Effector memory CD8-positive, alpha-beta T cell (primary cell): Measurements from ENCODE around the gene VDR.
A peak's percentile ranks its signal among the peaks of the same experiment; 100 is the strongest.

ENCODE experiments used
- ATAC-seq: fragments of 150-1000 bp; cut with Tn5 transposase; replicated peaks from 2 replicates; pipeline ENCODE4 v1.10.0; 2021; ENCODE audit warnings: mild to moderate bottlenecking, moderate library complexity
- DNase-seq, 3 experiments: peaks; one replicate each; pipeline ENCODE4 v3.0.0; 2021
- H3K27ac Mint-ChIP-seq, 2 donors: one replicate each; pipeline ENCODE4 v1.8.0; 2022; ENCODE audit warnings: mild to moderate bottlenecking in 2 of 2, mixed read lengths in 2 of 2, moderate library complexity in 2 of 2
- H3K27me3 Mint-ChIP-seq, 2 donors: one replicate each; pipeline ENCODE4 v1.8.0; 2022; ENCODE audit warnings: mixed read lengths in 2 of 2
- H3K36me3 Mint-ChIP-seq: one replicate; pipeline ENCODE4 v1.8.0; 2022; ENCODE audit warnings: mild to moderate bottlenecking, moderate library complexity, mixed read lengths; ENCODE audit not compliant: insufficient read depth
- H3K4me1 Mint-ChIP-seq, 2 donors: one replicate each; pipeline ENCODE4 v1.8.0; 2022; ENCODE audit warnings: low read depth in 2 of 2, mixed read lengths in 2 of 2
- H3K4me3 Mint-ChIP-seq, 2 donors: one replicate each; pipeline ENCODE4 v1.8.0; 2022; ENCODE audit warnings: mild to moderate bottlenecking in 2 of 2, mixed read lengths in 2 of 2, moderate library complexity in 2 of 2
- H3K9me3 Mint-ChIP-seq, 2 donors: one replicate each; pipeline ENCODE4 v1.8.0; 2022; ENCODE audit warnings: mixed read lengths in 2 of 2

Gene VDR

GRCh38 chr12:47808574-47809365 lies 96.0 kb downstream of the VDR start:
- ATAC-seq (peak; percentile 20), DNase-seq (peak in 1 of 3 experiments; percentile 30)
- H3K9me3 Mint-ChIP-seq = no peaks in the 10 kb centered on the region

GRCh38 chr12:47808050-47808449 lies 96.7 kb downstream of the VDR start:
- H3K27ac Mint-ChIP-seq = peak overlapping the region; percentile 85 to 92
- peaks cover 76 to 81% of the 10 kb centered on the region in 2 donors for H3K4me1 Mint-ChIP-seq
- DNase-seq (peak; percentile 57 to 65 (median 65)), ATAC-seq (peak; percentile 55)
- peak overlapping the region; percentile 69 to 85 for H3K4me3 Mint-ChIP-seq
- H3K36me3 Mint-ChIP-seq = peaks cover 29% of the 10 kb centered on the region
- no peaks in the 10 kb centered on the region for H3K27me3 Mint-ChIP-seq
- H3K9me3 Mint-ChIP-seq = no peaks in the 10 kb centered on the region

More at GRCh38 chr12:47808574-47809365, 96.0 kb downstream of the VDR start:
- H3K36me3 Mint-ChIP-seq = peaks cover 34% of the 10 kb centered on the region
- no peaks in the 10 kb centered on the region for H3K27me3 Mint-ChIP-seq
- peak overlapping the region; percentile 85 to 92 for H3K27ac Mint-ChIP-seq
- peak overlapping the region; percentile 69 to 85 for H3K4me3 Mint-ChIP-seq
- H3K4me1 Mint-ChIP-seq = peaks cover 76 to 81% of the 10 kb centered on the region in 2 donors

DNA sequence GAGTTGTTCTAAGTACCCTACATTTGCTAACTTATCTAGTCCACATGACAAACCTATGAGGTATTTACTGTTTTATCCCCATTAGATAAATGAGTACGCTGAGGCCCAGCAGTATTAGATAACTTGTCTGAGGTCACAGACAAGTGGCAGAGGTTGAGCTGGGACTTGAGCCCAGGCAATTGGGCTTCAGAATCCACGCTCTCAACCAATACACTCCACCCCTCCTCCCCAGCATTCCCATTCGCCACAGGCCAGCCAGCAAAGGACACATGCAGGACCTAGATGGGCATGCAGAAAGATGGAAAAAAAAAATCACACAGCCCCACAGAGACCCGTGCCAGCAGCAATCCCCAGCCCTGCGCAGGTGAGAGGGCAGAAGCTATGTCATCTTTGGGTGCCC lies 97.5 kb downstream of the VDR start:
- Mint-ChIP-seq H3K4me1 (peaks cover 78 to 84% of the 10 kb centered on the region in 2 donors), H3K9me3 (no peaks in the 10 kb centered on the region), H3K27ac (peak overlapping the region; percentile 85 to 92), H3K36me3 (peaks cover 28% of the 10 kb centered on the region), H3K4me3 (peak overlapping the region; percentile 69 to 85), H3K27me3 (no peaks in the 10 kb centered on the region)
- DNase-seq (no peak), ATAC-seq (no peak)

DNA sequence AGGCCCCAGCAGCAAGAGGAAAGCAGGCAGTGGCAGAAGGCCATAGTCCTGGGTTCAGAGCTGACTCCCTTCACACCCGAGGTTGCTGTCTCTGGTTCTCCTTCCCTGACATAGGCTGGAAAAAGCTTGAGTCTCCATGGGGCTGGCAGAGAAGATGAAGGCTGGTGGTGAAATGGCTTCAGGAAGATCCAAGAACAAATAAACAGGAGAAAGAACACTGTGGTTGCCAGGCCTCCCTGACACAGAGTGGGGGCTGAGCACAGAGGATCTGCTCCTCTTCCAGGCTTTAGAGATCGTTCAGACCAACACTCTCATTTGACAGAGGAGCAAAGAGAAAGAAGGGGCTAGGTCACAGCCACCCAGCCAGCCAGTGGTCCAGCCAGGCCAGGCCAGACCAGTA lies 99.4 kb downstream of the VDR start:
- Mint-ChIP-seq H3K27me3 (no peaks in the 10 kb centered on the region), H3K36me3 (peaks cover 18% of the 10 kb centered on the region), H3K4me1 (peaks cover 77% of the 10 kb centered on the region in 2 donors), H3K27ac (peak overlapping the region; percentile 60 to 61), H3K4me3 (peak overlapping the region; percentile 34 to 45), H3K9me3 (no peaks in the 10 kb centered on the region)
- ATAC-seq (no peak), DNase-seq (no peak)

DNA sequence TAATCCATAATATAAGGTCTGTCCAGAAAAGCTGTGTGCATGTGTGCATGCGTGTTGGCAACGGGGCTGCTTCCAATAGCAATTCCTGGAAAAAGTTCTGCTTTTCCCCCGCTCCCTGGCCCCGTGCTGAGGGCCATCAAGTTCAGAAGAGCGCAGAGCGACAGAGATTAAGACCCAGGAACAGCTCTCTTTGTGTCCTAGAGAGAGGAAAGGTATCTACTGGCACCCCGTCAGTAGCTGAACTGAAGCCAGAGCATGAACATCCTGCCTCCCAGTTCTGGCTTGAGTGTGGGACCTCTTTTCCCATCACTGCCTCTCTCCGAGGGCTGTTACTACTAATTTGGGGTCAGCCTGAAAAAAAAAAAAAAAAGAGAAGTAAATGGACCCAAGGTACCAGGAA lies 100.6 kb downstream of the VDR start:
- Mint-ChIP-seq H3K9me3 (no peaks in the 10 kb centered on the region), H3K27me3 (no peaks in the 10 kb centered on the region), H3K4me3 (peak overlapping the region in 1 of 2 donors; percentile 38), H3K27ac (peak overlapping the region in 1 of 2 donors; percentile 61), H3K4me1 (peaks cover 72 to 78% of the 10 kb centered on the region in 2 donors), H3K36me3 (peaks cover 20% of the 10 kb centered on the region)
- DNase-seq = no peak
- no peak for ATAC-seq

DNA sequence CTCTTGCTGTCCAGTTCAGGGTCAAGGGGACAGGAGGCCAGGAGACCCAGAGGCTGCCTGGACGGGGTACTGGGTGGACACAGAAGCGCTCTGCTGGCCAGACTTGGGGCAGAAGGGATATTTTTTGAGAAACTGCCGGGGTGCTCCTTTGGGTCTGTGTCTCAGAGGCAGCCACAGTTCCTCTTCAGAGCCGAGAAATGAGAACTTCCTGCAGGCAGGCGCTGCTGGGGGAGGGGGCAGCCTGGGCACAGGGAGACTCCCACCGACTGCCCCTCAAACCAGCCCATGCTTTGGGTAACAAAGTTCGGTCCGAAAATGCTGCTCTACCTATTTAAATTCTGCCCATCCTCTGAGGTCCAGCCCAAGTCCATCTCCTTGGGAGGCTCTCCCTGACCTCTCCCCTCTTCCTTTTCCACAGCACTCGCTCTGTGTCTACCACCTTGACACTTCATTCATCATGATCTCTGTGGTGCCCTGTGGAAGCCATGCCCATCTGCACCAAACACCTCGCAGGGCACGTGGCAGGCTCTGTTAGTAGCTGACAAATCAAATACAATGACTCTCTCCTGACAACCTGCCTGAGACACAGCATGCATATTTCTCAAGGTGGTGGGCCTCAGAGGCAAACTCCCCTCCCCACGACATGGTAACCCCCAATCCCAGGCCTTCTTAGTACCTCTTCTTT lies 101.5 kb downstream of the VDR start:
- no peaks in the 10 kb centered on the region for H3K27me3 Mint-ChIP-seq
- peak overlapping the region; percentile 6 to 38 for H3K4me3 Mint-ChIP-seq

DNA sequence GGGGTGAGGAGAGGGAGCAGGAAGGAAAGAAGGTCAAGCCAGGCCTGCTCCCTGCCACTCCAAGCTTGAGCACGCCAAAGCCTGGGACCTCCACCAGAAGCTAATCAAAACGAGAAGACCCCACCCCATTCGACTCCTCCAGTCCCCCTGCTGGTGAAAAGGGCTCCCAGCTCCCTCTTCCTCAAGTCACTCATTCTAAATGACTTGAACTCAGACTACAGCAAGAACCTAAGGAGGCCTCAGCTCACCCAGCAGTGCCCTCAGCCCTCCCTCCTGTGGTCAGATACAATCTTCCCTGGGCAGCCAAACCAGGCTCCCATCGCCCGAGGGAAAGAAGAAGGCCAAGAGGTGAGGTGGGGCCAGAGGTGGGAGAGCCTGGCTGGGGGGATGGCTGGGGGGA lies 102.5 kb downstream of the VDR start:
- Mint-ChIP-seq H3K27me3 (no peaks in the 10 kb centered on the region), H3K4me3 (peak overlapping the region; percentile 38 to 51), H3K36me3 (peaks cover 25% of the 10 kb centered on the region), H3K9me3 (no peaks in the 10 kb centered on the region), H3K27ac (peak overlapping the region; percentile 85 to 92), H3K4me1 (peaks cover 62 to 64% of the 10 kb centered on the region in 2 donors)
- DNase-seq (no peak), ATAC-seq (no peak)

More for the DNA sequence above, 101.5 kb downstream of the VDR start:
- DNase-seq (no peak), ATAC-seq (no peak)
- peaks cover 18% of the 10 kb centered on the region for H3K36me3 Mint-ChIP-seq
- peaks cover 66 to 71% of the 10 kb centered on the region in 2 donors for H3K4me1 Mint-ChIP-seq
- peak overlapping the region; percentile 47 to 85 for H3K27ac Mint-ChIP-seq
- no peaks in the 10 kb centered on the region for H3K9me3 Mint-ChIP-seq

- Mint-ChIP-seq H3K36me3 (peaks cover 29% of the 10 kb centered on the region), H3K4me1 (peaks cover 58 to 61% of the 10 kb centered on the region in 2 donors), H3K27me3 (no peaks in the 10 kb centered on the region), H3K9me3 (no peaks in the 10 kb centered on the region), H3K27ac (peak overlapping the region; percentile 85 to 92), H3K4me3 (peak overlapping the region in 1 of 2 donors; percentile 51)
- DNase-seq (no peak), ATAC-seq (no peak)
These were observed 102.9 kb downstream of the VDR start for GRCh38 chr12:47801904-47802246.

- ATAC-seq (no peak), DNase-seq (no peak)
- H3K36me3 Mint-ChIP-seq = peaks cover 35% of the 10 kb centered on the region
- no peak overlapping the region for H3K4me3 Mint-ChIP-seq
- peak overlapping the region; percentile 85 to 92 for H3K27ac Mint-ChIP-seq
- no peaks in the 10 kb centered on the region for H3K27me3 Mint-ChIP-seq
- H3K9me3 Mint-ChIP-seq = no peaks in the 10 kb centered on the region
- peaks cover 54 to 57% of the 10 kb centered on the region in 2 donors for H3K4me1 Mint-ChIP-seq
These were observed 103.5 kb downstream of the VDR start for GRCh38 chr12:47801170-47801903.

DNA sequence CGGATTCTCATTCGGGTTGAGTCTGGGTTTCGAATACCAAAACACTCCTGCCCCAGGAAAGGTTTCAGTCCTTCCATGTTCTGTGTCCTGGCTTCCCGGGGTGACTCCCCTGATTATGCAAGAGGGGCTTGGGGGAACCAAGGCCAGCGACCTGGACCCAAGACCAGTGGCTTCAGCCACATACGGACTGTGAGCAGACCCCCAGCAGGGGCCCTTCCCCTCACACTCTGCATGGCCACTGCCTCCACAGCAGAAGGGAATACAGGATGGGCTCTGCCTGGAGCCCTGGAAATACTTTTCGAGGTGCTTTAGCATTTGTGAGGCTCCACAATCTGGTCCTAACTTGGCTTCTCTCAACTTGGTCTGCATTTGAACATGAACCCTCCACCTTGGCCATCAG lies 104.2 kb downstream of the VDR start:
- Mint-ChIP-seq H3K36me3 (peaks cover 38% of the 10 kb centered on the region), H3K4me3 (no peak overlapping the region), H3K9me3 (no peaks in the 10 kb centered on the region), H3K27ac (peak overlapping the region; percentile 56 to 85), H3K27me3 (no peaks in the 10 kb centered on the region), H3K4me1 (peaks cover 51 to 52% of the 10 kb centered on the region in 2 donors)
- DNase-seq (no peak), ATAC-seq (no peak)

DNA sequence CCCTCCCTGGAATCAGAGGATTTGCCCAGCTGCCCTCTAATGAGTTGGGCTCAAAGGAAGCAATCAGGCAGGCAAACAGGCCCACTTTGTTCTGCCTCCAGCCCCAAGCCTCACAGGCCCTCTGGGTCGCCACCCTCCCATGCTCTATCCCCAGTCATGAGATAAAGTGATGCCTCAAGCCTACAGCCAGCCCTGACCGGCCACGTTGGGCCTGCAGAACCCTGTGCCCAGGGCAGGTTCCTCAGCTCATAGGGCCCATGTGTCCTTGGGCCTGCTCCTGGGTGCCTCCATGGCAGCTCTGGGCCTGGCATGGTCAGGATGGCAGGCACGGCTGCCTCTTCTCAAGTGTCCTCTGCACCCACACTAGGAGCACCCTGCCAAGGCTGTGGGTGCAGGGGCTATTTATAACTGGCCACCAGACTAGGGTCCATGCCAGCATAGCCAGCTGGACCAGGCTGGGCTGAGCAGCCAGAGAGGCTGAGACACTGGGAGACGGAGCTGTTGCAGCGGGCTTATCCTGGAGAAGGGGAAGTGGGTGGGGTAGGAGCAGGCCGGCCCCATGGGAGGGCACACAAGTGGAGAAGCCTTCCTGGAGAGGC lies 105.3 kb downstream of the VDR start:
- peak overlapping the region in 1 of 2 donors; percentile 85 for H3K27ac Mint-ChIP-seq
- peaks cover 36% of the 10 kb centered on the region for H3K36me3 Mint-ChIP-seq
- no peak for DNase-seq
- H3K4me3 Mint-ChIP-seq = no peak overlapping the region
- no peak for ATAC-seq
- H3K27me3 Mint-ChIP-seq = no peaks in the 10 kb centered on the region
- no peaks in the 10 kb centered on the region for H3K9me3 Mint-ChIP-seq
- peaks cover 40 to 41% of the 10 kb centered on the region in 2 donors for H3K4me1 Mint-ChIP-seq

GRCh38 chr12:47798382-47798948 lies 106.3 kb downstream of the VDR start:
- no peak overlapping the region for H3K27ac Mint-ChIP-seq
- peaks cover 32 to 34% of the 10 kb centered on the region in 2 donors for H3K4me1 Mint-ChIP-seq
- H3K4me3 Mint-ChIP-seq = no peak overlapping the region
- H3K9me3 Mint-ChIP-seq = no peaks in the 10 kb centered on the region
- DNase-seq (no peak), ATAC-seq (no peak)
- no peaks in the 10 kb centered on the region for H3K27me3 Mint-ChIP-seq
- peaks cover 38% of the 10 kb centered on the region for H3K36me3 Mint-ChIP-seq

- H3K4me3 Mint-ChIP-seq = no peak overlapping the region
- peak; percentile 27 to 38 (median 33) for DNase-seq
These were observed 107.4 kb downstream of the VDR start for GRCh38 chr12:47797441-47797840.

More at GRCh38 chr12:47797441-47797840, 107.4 kb downstream of the VDR start:
- Mint-ChIP-seq H3K27ac (peak overlapping the region; percentile 36 to 45), H3K9me3 (no peaks in the 10 kb centered on the region), H3K36me3 (peaks cover 46% of the 10 kb centered on the region), H3K4me1 (peaks cover 24% of the 10 kb centered on the region in 2 donors), H3K27me3 (no peaks in the 10 kb centered on the region)
- peak; percentile 84 for ATAC-seq
